ENCODE data around the gene SMIM36. TPM values are rescaled to one million over a fixed set of nuclear protein-coding genes. Genes with fewer than 3 reads are reported as not detected.
"Not testable (repeated sequence)": the region's sequence is repeated elsewhere in the genome, so short reads cannot be mapped to it uniquely, and the experiment has no call there.

The SMIM36 gene
- total and polyA plus RNA-seq, 10 of the 15 experiments (the other 5 are each of a cell fraction or from before 2014, with no cell fraction given): not detected

DNA sequence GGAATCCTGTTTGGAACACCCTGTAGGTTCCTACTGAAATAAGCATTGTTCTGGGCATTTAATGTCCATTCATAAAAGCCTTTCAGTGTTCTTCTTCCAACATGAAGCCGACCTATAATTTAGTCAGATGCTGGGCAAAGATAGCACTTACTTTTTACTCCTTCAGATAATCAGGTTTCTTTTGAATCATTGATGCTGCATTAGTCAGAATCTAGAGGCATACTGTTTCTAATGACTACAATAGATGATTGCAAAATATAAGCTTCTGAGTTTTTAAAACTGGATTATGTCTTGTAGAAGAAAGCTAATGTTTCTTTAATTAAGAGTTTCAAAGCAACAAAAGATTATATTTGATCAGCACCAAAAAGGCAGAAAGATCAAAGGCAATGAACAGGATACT, 105.7 kb downstream of the SMIM36 start (continued):
- TF ChIP-seq, protein P1, sequence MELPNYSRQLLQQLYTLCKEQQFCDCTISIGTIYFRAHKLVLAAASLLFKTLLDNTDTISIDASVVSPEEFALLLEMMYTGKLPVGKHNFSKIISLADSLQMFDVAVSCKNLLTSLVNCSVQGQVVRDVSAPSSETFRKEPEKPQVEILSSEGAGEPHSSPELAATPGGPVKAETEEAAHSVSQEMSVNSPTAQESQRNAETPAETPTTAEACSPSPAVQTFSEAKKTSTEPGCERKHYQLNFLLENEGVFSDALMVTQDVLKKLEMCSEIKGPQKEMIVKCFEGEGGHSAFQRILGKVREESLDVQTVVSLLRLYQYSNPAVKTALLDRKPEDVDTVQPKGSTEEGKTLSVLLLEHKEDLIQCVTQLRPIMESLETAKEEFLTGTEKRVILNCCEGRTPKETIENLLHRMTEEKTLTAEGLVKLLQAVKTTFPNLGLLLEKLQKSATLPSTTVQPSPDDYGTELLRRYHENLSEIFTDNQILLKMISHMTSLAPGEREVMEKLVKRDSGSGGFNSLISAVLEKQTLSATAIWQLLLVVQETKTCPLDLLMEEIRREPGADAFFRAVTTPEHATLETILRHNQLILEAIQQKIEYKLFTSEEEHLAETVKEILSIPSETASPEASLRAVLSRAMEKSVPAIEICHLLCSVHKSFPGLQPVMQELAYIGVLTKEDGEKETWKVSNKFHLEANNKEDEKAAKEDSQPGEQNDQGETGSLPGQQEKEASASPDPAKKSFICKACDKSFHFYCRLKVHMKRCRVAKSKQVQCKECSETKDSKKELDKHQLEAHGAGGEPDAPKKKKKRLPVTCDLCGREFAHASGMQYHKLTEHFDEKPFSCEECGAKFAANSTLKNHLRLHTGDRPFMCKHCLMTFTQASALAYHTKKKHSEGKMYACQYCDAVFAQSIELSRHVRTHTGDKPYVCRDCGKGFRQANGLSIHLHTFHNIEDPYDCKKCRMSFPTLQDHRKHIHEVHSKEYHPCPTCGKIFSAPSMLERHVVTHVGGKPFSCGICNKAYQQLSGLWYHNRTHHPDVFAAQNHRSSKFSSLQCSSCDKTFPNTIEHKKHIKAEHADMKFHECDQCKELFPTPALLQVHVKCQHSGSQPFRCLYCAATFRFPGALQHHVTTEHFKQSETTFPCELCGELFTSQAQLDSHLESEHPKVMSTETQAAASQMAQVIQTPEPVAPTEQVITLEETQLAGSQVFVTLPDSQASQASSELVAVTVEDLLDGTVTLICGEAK (IDR thresholded peaks at IDR 0.05; ENCODE audit: borderline replicate concordance): no peak
- TF ChIP-seq GATAD2B (conservative IDR thresholded peaks at IDR 0.05; ENCODE audit: low read depth) (no peak), YY1 (IDR thresholded peaks at IDR 0.05; ENCODE audit: low read depth, low read length) (no peak), TAF1 (IDR thresholded peaks at IDR 0.05; ENCODE audit: borderline replicate concordance, low read depth, low read length) (no peak), RUNX3 (IDR thresholded peaks at IDR 0.05; ENCODE audit: low read length) (no peak), SIX5 (IDR thresholded peaks at IDR 0.05; ENCODE audit: low read depth, low read length, severe bottlenecking) (no peak), IKZF2 (IDR thresholded peaks at IDR 0.05) (no peak)
- TF ChIP-seq, protein P2, sequence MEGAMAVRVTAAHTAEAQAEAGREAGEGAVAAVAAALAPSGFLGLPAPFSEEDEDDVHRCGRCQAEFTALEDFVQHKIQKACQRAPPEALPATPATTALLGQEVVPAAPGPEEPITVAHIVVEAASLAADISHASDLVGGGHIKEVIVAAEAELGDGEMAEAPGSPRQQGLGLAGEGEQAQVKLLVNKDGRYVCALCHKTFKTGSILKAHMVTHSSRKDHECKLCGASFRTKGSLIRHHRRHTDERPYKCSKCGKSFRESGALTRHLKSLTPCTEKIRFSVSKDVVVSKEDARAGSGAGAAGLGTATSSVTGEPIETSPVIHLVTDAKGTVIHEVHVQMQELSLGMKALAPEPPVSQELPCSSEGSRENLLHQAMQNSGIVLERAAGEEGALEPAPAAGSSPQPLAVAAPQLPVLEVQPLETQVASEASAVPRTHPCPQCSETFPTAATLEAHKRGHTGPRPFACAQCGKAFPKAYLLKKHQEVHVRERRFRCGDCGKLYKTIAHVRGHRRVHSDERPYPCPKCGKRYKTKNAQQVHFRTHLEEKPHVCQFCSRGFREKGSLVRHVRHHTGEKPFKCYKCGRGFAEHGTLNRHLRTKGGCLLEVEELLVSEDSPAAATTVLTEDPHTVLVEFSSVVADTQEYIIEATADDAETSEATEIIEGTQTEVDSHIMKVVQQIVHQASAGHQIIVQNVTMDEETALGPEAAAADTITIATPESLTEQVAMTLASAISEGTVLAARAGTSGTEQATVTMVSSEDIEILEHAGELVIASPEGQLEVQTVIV (IDR thresholded peaks at IDR 0.05; ENCODE audit: borderline replicate concordance, partially characterized antibody): no peak

GRCh38 chr17:55404197-55404596, 107.1 kb downstream of the SMIM36 start:
- CTCF ChIA-PET, POLR2A ChIA-PET: not testable (repeated sequence)
- peaks cover 5 to 35% of the 10 kb centered on the region in 2 experiments for H3K36me3 ChIP-seq (ENCODE audit: control insufficient read depth in 2 of 2, insufficient read depth in 2 of 2, low read length in 1 of 2)

More at GRCh38 chr17:55404197-55404596, 107.1 kb downstream of the SMIM36 start:
- H3K4me2 ChIP-seq (ENCODE audit: control insufficient read depth, insufficient read depth); H3K9me3 ChIP-seq (replicated peaks; ENCODE audit: control insufficient read depth, insufficient read depth, low read length); H3K4me3 ChIP-seq; intact Hi-C loops (cut with micrococcal nuclease; ENCODE audit: unreplicated experiment); ATAC-seq; in situ Hi-C loops (cut with MboI); H4K20me1 ChIP-seq (ENCODE audit: control insufficient read depth, insufficient read depth); RAD21 ChIA-PET (ENCODE audit: unreplicated experiment); H2AFZ ChIP-seq (ENCODE audit: control insufficient read depth, low read depth, low read length); H3K27me3 ChIP-seq (replicated peaks in 1 of 2; ENCODE audit: control insufficient read depth in 2 of 2, insufficient read depth in 2 of 2, low read length in 1 of 2); H3K4me1 ChIP-seq (ENCODE audit: control insufficient read depth, insufficient read depth, low read length); H3K79me2 ChIP-seq (ENCODE audit: control insufficient read depth, insufficient read depth, low read length); H3K9ac ChIP-seq (ENCODE audit: control insufficient read depth, insufficient read depth, low read length); BruUV-seq (replicated peaks); DNase-seq (ENCODE audit: low read depth, low spot score); FAIRE-seq; H3K27ac ChIP-seq (ENCODE audit: control insufficient read depth, insufficient read depth): not testable (repeated sequence)
- whole genome bisulfite sequencing (ENCODE audit: insufficient coverage, insufficient replicate concordance, low lambda C conversion rate, missing lambda C conversion rate): 78% methylated on average over 5 of the region's 5 CpGs
- SMC1A ChIA-PET (ENCODE audit: uncharacterized antibody, unreplicated experiment): interaction anchor here (1.0 kb wide), 1 partner anchor 15 kb away, joined by 4 read pairs; no protein-coding TSS in a partner anchor
